Lower leg skin (tissue), 3 donors: ENCODE results near the gene CNTNAP5.

ENCODE experiments used
- CTCF ChIP-seq, 3 donors: fragments of 450-650 bp; IDR thresholded peaks; one replicate each; pipeline ENCODE4 v1.5.1; 2016; ENCODE audit warnings: antibody characterized with exemption in 3 of 3, mild to moderate bottlenecking in 3 of 3, moderate library complexity in 2 of 3
- POLR2A ChIP-seq, 2 donors: fragments of 450-650 bp; IDR thresholded peaks; one replicate each; pipeline ENCODE4 v1.6.1; 2016 to 2017; ENCODE audit warnings: antibody characterized with exemption in 2 of 2, mild to moderate bottlenecking in 1 of 2, moderate library complexity in 1 of 2

- no peak for TF ChIP-seq CTCF (IDR thresholded peaks at IDR 0.05)
- TF ChIP-seq POLR2A (IDR thresholded peaks at IDR 0.05) = no peak
These were observed 21.2 kb downstream of the CNTNAP5 start for GRCh38 chr2:124046332-124046731.
